ENCODE data around the gene MBD3L2B. TPM values are rescaled to one million over a fixed set of nuclear protein-coding genes. Genes with fewer than 3 reads are reported as not detected.
"Not testable (repeated sequence)": the region's sequence is repeated elsewhere in the genome, so short reads cannot be mapped to it uniquely, and the experiment has no call there.

Gene MBD3L2B
- polyA plus RNA-seq, 1 of the 3 experiments (the other 2 are of a cell fraction): not detected

- H4K20me1 ChIP-seq (ENCODE audit: insufficient read depth); H2AFZ ChIP-seq (ENCODE audit: low read depth); H3K27me3 ChIP-seq (ENCODE audit: insufficient read depth); H3K79me2 ChIP-seq (ENCODE audit: insufficient read depth); H3K27ac ChIP-seq (ENCODE audit: low read depth in 2 of 2, low read length in 1 of 2); H3F3A ChIP-seq (replicated peaks; ENCODE audit: insufficient read depth); H3K36me3 ChIP-seq (replicated peaks in 1 of 2; ENCODE audit: control insufficient read depth in 1 of 2, insufficient read depth in 2 of 2, low read length in 1 of 2); H3K9me2 ChIP-seq; H3K4me3 ChIP-seq (ENCODE audit: low read depth in 2 of 2, low read length in 1 of 2); H3K9me3 ChIP-seq; H3K4me1 ChIP-seq (ENCODE audit: control insufficient read depth in 1 of 2, insufficient read depth in 2 of 2, low read depth in 1 of 2, low read length in 1 of 2); CTCF ChIA-PET; POLR2A ChIA-PET; DNase-seq; H3K4me2 ChIP-seq; H3K9ac ChIP-seq: not testable (repeated sequence)
- 3% methylated on average over 6 of the region's 16 CpGs for WGBS (ENCODE audit: low lambda C conversion rate)
Observed at GRCh38 chr19:7056371-7056770, 35.1 kb upstream of the MBD3L2B start.

- H3K9me3 ChIP-seq; H2AFZ ChIP-seq (ENCODE audit: low read depth); H3F3A ChIP-seq (replicated peaks; ENCODE audit: insufficient read depth); H3K4me3 ChIP-seq (ENCODE audit: low read depth in 2 of 2, low read length in 1 of 2); H3K36me3 ChIP-seq (replicated peaks in 1 of 2; ENCODE audit: control insufficient read depth in 1 of 2, insufficient read depth in 2 of 2, low read length in 1 of 2); H3K9ac ChIP-seq; CTCF ChIA-PET; POLR2A ChIA-PET; H3K4me2 ChIP-seq; DNase-seq; H4K20me1 ChIP-seq (ENCODE audit: insufficient read depth); H3K9me2 ChIP-seq; H3K79me2 ChIP-seq (ENCODE audit: insufficient read depth); H3K27ac ChIP-seq (ENCODE audit: low read depth in 2 of 2, low read length in 1 of 2); H3K27me3 ChIP-seq (ENCODE audit: insufficient read depth); H3K4me1 ChIP-seq (ENCODE audit: control insufficient read depth in 1 of 2, insufficient read depth in 2 of 2, low read depth in 1 of 2, low read length in 1 of 2): not testable (repeated sequence)
- WGBS (ENCODE audit: low lambda C conversion rate): 48% methylated on average over 12 of the region's 14 CpGs
Observed at GRCh38 chr19:7055679-7056078, 34.4 kb upstream of the MBD3L2B start.

- H3K36me3 ChIP-seq (replicated peaks in 1 of 2; ENCODE audit: control insufficient read depth in 1 of 2, insufficient read depth in 2 of 2, low read length in 1 of 2); H3K4me2 ChIP-seq; H2AFZ ChIP-seq (ENCODE audit: low read depth); POLR2A ChIA-PET; H3F3A ChIP-seq (replicated peaks; ENCODE audit: insufficient read depth); H3K9me2 ChIP-seq; H3K27ac ChIP-seq (ENCODE audit: low read depth in 2 of 2, low read length in 1 of 2); H3K9me3 ChIP-seq; H3K4me3 ChIP-seq (ENCODE audit: low read depth in 2 of 2, low read length in 1 of 2); H3K27me3 ChIP-seq (ENCODE audit: insufficient read depth); H3K4me1 ChIP-seq (ENCODE audit: control insufficient read depth in 1 of 2, insufficient read depth in 2 of 2, low read depth in 1 of 2, low read length in 1 of 2); DNase-seq; H3K9ac ChIP-seq; H3K79me2 ChIP-seq (ENCODE audit: insufficient read depth); H4K20me1 ChIP-seq (ENCODE audit: insufficient read depth); CTCF ChIA-PET: not testable (repeated sequence)
- WGBS (ENCODE audit: low lambda C conversion rate): 68% methylated on average over 14 of the region's 14 CpGs
Observed at GRCh38 chr19:7054635-7055368, 33.6 kb upstream of the MBD3L2B start.

GRCh38 chr19:7052896-7053295, 31.7 kb upstream of the MBD3L2B start:
- H3K27me3 ChIP-seq (ENCODE audit: insufficient read depth); H3F3A ChIP-seq (replicated peaks; ENCODE audit: insufficient read depth); H3K9me3 ChIP-seq; H3K4me1 ChIP-seq (ENCODE audit: control insufficient read depth in 1 of 2, insufficient read depth in 2 of 2, low read depth in 1 of 2, low read length in 1 of 2); H3K9ac ChIP-seq; H2AFZ ChIP-seq (ENCODE audit: low read depth); H3K36me3 ChIP-seq (replicated peaks in 1 of 2; ENCODE audit: control insufficient read depth in 1 of 2, insufficient read depth in 2 of 2, low read length in 1 of 2); H3K4me3 ChIP-seq (ENCODE audit: low read depth in 2 of 2, low read length in 1 of 2); H3K4me2 ChIP-seq; H3K27ac ChIP-seq (ENCODE audit: low read depth in 2 of 2, low read length in 1 of 2); H3K79me2 ChIP-seq (ENCODE audit: insufficient read depth); CTCF ChIA-PET; H4K20me1 ChIP-seq (ENCODE audit: insufficient read depth); DNase-seq; POLR2A ChIA-PET; H3K9me2 ChIP-seq: not testable (repeated sequence)
- WGBS (ENCODE audit: low lambda C conversion rate): 43% methylated on average over 7 of the region's 7 CpGs

GRCh38 chr19:7051421-7051820, 30.2 kb upstream of the MBD3L2B start:
- H3F3A ChIP-seq (replicated peaks; ENCODE audit: insufficient read depth); H3K4me2 ChIP-seq; H3K27ac ChIP-seq (ENCODE audit: low read depth in 2 of 2, low read length in 1 of 2); H2AFZ ChIP-seq (ENCODE audit: low read depth); H3K4me3 ChIP-seq (ENCODE audit: low read depth in 2 of 2, low read length in 1 of 2); DNase-seq; POLR2A ChIA-PET; H3K4me1 ChIP-seq (ENCODE audit: control insufficient read depth in 1 of 2, insufficient read depth in 2 of 2, low read depth in 1 of 2, low read length in 1 of 2); CTCF ChIA-PET; H3K9ac ChIP-seq; H3K36me3 ChIP-seq (replicated peaks in 1 of 2; ENCODE audit: control insufficient read depth in 1 of 2, insufficient read depth in 2 of 2, low read length in 1 of 2); H4K20me1 ChIP-seq (ENCODE audit: insufficient read depth); H3K9me3 ChIP-seq; H3K79me2 ChIP-seq (ENCODE audit: insufficient read depth); H3K9me2 ChIP-seq; H3K27me3 ChIP-seq (ENCODE audit: insufficient read depth): not testable (repeated sequence)
- WGBS (ENCODE audit: low lambda C conversion rate): 47% methylated on average over 2 of the region's 5 CpGs

GRCh38 chr19:7049021-7049420, 27.8 kb upstream of the MBD3L2B start, which contains the start of gene MBD3L2:
Gene MBD3L2 (plus strand): TSS chr19:7049321. CDS start chr19:7049374, 53 bp downstream.
- CTCF ChIA-PET; H3K36me3 ChIP-seq (replicated peaks in 1 of 2; ENCODE audit: control insufficient read depth in 1 of 2, insufficient read depth in 2 of 2, low read length in 1 of 2); H3K27me3 ChIP-seq (ENCODE audit: insufficient read depth); H3K9me2 ChIP-seq; H3K79me2 ChIP-seq (ENCODE audit: insufficient read depth); H3K9ac ChIP-seq; DNase-seq; H3K4me1 ChIP-seq (ENCODE audit: control insufficient read depth in 1 of 2, insufficient read depth in 2 of 2, low read depth in 1 of 2, low read length in 1 of 2); H4K20me1 ChIP-seq (ENCODE audit: insufficient read depth); H3K9me3 ChIP-seq; H3K4me2 ChIP-seq; H3K27ac ChIP-seq (ENCODE audit: low read depth in 2 of 2, low read length in 1 of 2); H3K4me3 ChIP-seq (ENCODE audit: low read depth in 2 of 2, low read length in 1 of 2); H3F3A ChIP-seq (replicated peaks; ENCODE audit: insufficient read depth); POLR2A ChIA-PET; H2AFZ ChIP-seq (ENCODE audit: low read depth): not testable (repeated sequence)
- no CpG with 5 or more reads among the region's 7 CpGs for WGBS (ENCODE audit: low lambda C conversion rate)

Measured in SK-N-SH (cell line).